D721Med (cell line): ENCODE data around the gene NPIPA1.
"Not testable (repeated sequence)": the region's sequence is repeated elsewhere in the genome, so short reads cannot be mapped to it uniquely, and the experiment has no call there.

Experiments used
- DNase-seq: peaks from one replicate; pipeline ENCODE4 v3.0.0; 2011; ENCODE audit warnings: low spot score; ENCODE audit not compliant: insufficient read length
- FAIRE-seq: peaks from 2 replicates; lab custom pipeline; 2011; peaks lifted over from hg19 to GRCh38; lab: Jason Lieb, UNC

Gene NPIPA1

DNA sequence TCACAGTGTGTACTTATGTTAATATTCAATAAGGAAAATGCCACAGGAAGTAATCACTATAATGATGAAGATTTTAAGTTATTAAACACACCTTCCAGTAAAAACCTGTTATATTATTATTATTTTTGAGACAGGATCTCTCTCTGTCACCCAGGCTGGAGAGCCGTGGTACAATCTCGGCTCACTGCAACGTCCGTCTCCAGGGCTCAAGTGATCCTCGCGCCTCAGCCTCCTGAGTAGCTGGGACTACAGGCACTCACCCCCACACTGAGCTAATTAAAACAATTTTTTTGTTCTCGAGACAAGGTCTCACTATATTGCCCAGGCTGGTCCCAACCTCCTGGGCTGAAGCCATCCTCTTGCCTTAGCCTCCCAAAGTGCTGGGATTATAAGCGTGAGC lies 41.0 kb downstream of the NPIPA1 start:
- not testable (repeated sequence) for FAIRE-seq, DNase-seq

DNA sequence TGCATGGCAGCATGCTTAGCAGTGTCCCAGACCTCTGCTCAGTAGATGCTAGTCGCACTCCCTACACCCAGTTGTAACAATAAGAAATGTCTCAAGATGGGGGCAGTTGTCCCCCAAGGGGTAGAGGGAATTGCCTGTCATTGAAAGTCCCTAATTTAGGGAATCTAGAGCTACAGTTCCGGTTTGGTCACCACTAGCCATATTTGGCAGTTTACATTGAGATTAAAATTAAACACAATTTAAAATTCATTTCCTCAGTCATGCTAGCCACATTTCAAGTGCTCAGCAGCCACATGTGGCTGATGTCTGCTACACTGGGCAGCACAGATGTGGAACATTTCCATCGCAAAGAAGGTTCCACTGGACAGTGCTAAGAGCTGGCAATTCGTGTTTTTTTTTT lies 41.7 kb downstream of the NPIPA1 start:
- DNase-seq, FAIRE-seq: not testable (repeated sequence)

- FAIRE-seq, DNase-seq: not testable (repeated sequence)
Measured at GRCh38 chr16:14981234-14981633, 44.0 kb downstream of the NPIPA1 start.

- DNase-seq, FAIRE-seq: not testable (repeated sequence)
Measured at GRCh38 chr16:14982521-14982920, 45.3 kb downstream of the NPIPA1 start.

DNA sequence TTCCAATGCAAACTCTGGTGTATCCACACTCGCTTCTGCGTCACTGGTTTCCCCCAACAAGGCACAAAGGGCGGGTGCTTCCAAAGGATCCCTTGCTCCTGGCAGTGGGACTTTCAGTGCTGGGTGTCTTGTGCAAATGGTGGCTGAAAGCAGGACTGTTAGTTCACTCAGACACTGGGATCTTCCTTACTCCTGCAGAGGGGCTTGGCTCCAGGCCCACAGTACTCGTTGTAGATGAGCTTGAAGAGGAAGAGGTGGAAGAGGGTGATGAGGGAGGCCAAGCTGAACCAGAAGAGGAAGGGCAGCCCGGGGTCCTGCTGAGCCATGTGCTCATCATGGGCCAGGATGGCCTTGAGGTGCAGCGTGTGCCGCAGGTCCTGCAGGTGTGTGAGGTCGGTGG lies 50.8 kb downstream of the NPIPA1 start:
- FAIRE-seq, DNase-seq: not testable (repeated sequence)

- not testable (repeated sequence) for DNase-seq, FAIRE-seq
Measured at GRCh38 chr16:14988661-14989191, 51.5 kb downstream of the NPIPA1 start.

- not testable (repeated sequence) for FAIRE-seq
Measured at GRCh38 chr16:14989291-14990281, 52.3 kb downstream of the NPIPA1 start.

DNA sequence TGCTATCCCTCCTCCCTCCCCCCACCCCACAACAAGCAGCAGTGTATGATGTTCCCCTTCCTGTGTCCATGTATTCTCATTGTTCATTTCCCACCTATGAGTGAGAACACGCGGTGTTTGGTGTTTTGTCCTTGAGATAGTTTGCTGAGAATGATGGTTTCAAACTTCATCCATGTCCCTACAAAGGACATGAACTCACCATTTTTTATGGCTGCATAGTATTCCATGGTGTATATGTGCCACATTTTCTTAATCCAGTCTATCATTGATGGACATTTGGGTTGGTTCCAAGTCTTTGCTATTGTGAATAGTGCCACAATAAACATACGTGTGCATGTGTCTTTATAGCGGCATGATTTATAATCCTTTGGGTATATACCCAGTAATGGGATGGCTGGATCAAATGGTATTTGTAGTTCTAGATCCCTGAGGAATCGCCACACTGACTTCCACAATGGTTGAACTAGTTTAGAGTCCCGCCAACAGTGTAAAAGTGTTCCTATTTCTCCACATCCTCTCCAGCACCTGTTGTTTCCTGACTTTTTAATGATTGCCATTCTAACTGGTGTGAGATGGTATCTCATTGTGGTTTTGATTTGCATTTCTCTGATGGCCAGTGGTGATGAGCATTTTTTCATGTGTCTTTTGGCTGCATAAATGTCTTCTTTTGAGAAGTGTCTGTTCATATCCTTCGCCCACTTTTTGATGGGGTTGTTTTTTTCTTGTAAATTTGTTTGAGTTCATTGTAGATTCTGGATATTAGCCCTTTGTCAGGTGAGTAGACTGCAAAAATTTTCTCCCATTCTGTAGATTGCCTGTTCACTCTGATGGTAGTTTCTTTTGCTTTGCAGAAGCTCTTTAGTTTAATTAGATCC lies 56.3 kb downstream of the NPIPA1 start:
- not testable (repeated sequence) for FAIRE-seq, DNase-seq

More at GRCh38 chr16:14989291-14990281, 52.3 kb downstream of the NPIPA1 start:
- not testable (repeated sequence) for DNase-seq

DNA sequence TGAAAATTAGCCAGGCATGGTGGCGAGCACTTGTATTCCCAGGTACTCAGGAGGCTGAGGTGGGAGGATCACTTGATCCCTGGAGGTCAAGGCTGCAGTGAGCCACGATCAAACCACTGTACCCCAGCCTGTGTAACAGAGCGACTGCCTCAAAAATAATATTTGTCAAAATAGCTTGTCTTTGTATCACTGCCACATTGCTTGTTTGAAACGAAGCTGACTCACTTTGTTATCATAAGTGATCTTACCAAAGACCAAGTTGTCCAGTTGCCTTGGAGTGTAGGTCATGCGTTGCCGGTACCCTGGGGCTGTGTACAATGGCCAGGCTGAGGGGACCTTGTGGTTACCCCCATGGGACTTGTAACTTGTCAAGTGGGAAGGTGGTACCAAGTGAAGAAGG lies 59.5 kb downstream of the NPIPA1 start:
- not testable (repeated sequence) for FAIRE-seq, DNase-seq

GRCh38 chr16:14998300-14998699 lies 61.1 kb downstream of the NPIPA1 start:
- FAIRE-seq, DNase-seq: not testable (repeated sequence)

DNA sequence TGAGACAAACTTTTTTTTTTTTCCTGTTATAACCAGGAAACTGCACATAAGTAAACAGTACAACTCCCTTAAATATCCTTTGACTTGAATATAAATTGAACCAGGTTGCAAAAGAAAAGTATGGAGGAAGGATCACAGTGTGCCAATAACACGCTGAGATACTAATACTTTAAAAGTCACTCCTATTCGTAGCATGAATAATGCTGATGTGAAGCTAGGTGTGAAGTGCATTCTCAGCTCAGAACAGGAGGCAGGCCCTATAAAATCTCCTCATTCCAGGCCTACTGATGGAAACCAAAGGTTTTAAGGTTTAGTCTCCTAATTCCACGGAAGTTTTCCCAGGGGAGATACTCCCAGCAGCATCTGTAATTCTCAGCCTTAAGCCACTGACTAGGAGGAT lies 62.6 kb downstream of the NPIPA1 start:
- FAIRE-seq: not testable (repeated sequence)
- peak; percentile 29 for DNase-seq
